Measurements from ENCODE around the gene FRAT1.

Gene FRAT1

DNA sequence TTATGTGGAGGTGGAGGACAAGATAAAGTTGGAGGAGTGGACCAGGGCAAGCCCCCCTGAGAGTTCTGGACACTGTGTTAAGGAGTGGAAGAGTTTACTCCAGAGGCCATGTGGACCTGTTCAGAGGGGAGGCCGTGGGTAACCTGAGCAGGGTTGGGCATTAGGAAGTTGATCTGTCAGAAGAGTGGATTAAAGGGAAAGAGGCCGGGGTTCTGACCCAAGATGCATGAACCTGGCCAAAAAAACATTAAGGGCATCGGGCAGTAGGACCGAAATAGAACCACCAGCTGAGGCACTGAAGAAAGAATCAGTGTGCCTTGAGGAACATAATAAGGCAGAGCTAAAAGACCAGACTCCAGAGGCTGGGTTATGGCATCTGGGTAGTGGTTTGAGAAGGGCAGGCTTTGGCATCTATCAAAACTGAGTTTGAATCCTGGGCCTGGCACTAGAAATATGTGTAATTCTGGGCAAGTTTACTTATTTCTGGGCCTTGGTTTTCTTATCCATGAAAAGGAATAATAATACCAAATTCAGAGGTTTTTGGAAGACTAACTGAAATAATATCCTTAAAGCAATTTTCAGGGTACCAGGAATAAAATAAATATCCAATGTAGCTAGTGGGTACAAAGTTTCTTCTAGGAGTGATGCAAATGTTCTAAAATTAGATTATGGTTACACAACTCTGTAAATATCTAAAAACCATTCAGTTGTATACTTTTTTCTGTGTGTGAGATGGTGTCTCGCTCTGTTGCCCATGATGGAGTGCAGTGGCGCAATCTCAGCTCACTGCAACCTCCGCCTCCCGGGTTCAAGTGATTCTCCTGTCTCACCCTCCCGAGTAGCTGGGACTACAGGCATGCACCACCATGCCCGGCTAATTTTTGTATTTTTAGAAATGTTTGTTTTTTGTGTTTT, 10.9 kb upstream of the FRAT1 start:
- in situ Hi-C loops (cut with MboI; ENCODE audit: low sequenced_read_pairs): no loop called here

DNA sequence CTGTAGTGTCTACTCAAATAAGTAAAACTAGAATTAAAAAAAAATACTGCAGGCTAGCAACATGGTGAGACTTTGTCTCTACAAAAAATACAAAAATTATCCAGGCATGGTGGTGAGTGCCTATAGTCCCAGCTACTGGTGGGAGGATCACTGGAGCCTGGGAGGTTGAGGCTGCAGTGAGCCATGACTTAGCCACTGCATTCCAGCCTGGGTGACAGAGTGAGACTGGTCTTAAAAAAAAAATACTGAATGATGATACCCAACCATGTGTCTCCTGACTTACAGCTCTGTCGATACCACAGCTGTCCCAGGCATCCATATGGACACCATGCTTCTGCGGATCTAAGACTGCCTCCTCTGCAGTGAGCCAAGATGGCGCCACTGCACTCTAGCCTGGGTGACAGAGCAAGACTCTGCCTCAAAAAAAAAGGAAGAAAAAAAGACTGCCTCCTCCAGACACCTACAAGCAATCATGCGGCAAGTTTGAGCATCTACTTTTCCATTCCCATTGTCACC, 7.9 kb upstream of the FRAT1 start:
- in situ Hi-C loops (cut with MboI; ENCODE audit: low sequenced_read_pairs): no loop called here

- in situ Hi-C loops (cut with MboI; ENCODE audit: low sequenced_read_pairs): no loop called here
Observed at GRCh38 chr10:97312897-97313296, 6.2 kb upstream of the FRAT1 start.

- in situ Hi-C loops (cut with MboI; ENCODE audit: low sequenced_read_pairs): no loop called here
Observed at GRCh38 chr10:97314671-97315070, 4.4 kb upstream of the FRAT1 start.

GRCh38 chr10:97319671-97320479, 804 bp downstream of the FRAT1 start:
- in situ Hi-C loops (cut with MboI; ENCODE audit: low sequenced_read_pairs): no loop called here

GRCh38 chr10:97320480-97321031, 1.5 kb downstream of the FRAT1 start:
- in situ Hi-C loops (cut with MboI; ENCODE audit: low sequenced_read_pairs): no loop called here

GRCh38 chr10:97321032-97321803, 2.1 kb downstream of the FRAT1 start:
- in situ Hi-C loops (cut with MboI; ENCODE audit: low sequenced_read_pairs): no loop called here

- in situ Hi-C loops (cut with MboI; ENCODE audit: low sequenced_read_pairs): no loop called here
Observed at GRCh38 chr10:97321804-97322190, 2.7 kb downstream of the FRAT1 start.

- in situ Hi-C loops (cut with MboI; ENCODE audit: low sequenced_read_pairs): no loop called here
Observed at GRCh38 chr10:97323501-97323900, 4.4 kb downstream of the FRAT1 start.

DNA sequence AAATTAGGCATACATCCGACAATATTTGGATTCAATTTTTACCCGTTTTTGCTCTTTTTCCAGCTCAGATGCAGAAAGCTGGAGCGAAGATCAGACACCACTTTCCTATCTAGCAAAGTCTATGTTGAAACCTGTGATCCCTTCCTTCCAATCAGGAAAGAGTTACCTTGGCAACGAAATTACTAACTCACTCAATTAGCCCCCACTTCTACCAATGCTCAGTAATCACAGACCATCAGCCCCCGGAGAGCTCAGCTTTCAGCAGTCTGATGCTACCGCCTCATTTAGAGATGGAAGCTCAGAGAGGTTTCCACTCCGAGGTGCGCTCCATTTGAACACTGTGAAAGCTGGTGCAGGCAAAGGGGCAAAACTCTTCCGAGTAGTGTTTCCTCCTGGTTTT, 6.7 kb downstream of the FRAT1 start:
- in situ Hi-C loops (cut with MboI; ENCODE audit: low sequenced_read_pairs): no loop called here

- in situ Hi-C loops (cut with MboI; ENCODE audit: low sequenced_read_pairs): no loop called here
Observed at GRCh38 chr10:97327348-97328294, 8.6 kb downstream of the FRAT1 start.

DNA sequence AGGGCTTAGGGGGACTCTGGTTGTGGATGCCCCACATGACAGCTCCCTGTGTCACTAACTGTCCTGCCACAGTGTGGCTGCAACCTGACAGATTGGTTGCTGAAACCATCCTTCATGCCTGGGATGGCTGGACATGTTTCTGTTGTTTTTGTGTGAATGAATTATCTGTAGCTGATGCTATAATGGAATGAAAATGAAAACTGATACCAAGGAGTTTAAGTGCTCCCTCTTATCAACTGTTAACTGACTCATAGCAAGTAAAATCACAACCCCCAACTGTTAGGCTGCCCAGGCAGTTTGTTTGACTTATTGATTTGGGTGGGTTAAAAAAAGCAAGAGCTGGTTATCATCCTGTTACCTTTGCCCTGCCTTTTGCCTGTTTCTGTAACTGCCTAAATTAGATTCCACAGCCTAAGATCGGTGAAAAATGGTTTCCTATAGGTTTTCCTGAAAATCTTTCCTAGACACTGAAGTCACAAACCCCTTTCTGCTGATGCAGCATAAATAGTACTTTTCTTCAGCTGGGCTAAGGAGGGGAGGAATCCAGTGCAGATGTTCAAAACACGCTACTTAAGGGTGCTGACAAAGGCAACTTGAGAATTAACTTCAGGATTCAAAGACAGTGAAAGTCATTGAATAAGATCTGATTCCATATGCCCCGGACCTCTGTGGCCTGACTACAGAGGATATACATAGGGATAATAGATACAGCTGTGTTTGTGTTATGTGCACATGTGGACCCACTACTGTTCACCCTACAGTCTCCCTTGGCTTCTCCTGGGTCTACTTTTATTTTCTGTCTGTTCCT, 9.8 kb downstream of the FRAT1 start:
- in situ Hi-C loops (cut with MboI; ENCODE audit: low sequenced_read_pairs): no loop called here

- in situ Hi-C loops (cut with MboI; ENCODE audit: low sequenced_read_pairs): no loop called here
Observed at GRCh38 chr10:97329766-97330165, 10.7 kb downstream of the FRAT1 start.

DNA sequence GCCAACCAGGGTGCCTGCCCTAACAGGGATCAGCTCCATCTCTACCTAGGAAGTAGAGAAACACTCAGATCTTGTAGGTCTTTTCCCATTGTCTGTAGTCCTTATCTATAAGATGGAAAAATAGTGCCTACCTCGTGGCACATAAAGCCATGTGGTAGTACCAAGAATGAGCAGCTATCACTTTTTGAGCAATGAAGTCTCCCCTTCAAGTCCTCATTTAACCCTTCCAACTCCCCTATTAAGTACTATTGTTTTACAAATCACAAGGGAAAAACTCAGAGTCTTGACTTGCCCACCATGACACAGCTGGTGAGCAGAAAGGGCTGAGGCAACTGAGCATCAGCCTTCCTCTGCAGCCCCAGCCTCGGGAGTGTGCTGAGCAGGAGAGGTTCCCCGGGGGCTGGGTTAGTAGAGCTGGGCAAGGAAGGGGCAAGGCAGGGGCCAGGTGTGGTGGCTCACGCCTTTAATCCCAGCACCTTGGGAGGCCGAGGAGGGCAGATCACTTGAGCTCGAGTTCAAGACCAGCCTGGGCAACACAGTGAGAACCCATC, 12.2 kb downstream of the FRAT1 start:
- in situ Hi-C loops (cut with MboI; ENCODE audit: low sequenced_read_pairs): no loop called here

- in situ Hi-C loops (cut with MboI; ENCODE audit: low sequenced_read_pairs): no loop called here
Observed at GRCh38 chr10:97332591-97333350, 13.7 kb downstream of the FRAT1 start.

DNA sequence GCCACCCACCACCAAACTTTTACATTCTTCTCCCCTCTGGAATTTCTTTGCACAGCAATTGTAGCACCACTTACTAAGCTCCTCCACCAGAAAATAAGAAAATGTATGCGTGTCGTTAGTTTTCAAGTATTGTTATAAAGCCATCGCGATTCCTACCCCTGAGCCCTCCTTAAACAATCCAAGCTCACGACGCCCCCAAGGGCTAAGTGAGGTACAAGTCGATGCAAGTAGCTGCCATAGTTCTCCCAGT, 14.2 kb downstream of the FRAT1 start:
- in situ Hi-C loops (cut with MboI; ENCODE audit: low sequenced_read_pairs): no loop called here

DNA sequence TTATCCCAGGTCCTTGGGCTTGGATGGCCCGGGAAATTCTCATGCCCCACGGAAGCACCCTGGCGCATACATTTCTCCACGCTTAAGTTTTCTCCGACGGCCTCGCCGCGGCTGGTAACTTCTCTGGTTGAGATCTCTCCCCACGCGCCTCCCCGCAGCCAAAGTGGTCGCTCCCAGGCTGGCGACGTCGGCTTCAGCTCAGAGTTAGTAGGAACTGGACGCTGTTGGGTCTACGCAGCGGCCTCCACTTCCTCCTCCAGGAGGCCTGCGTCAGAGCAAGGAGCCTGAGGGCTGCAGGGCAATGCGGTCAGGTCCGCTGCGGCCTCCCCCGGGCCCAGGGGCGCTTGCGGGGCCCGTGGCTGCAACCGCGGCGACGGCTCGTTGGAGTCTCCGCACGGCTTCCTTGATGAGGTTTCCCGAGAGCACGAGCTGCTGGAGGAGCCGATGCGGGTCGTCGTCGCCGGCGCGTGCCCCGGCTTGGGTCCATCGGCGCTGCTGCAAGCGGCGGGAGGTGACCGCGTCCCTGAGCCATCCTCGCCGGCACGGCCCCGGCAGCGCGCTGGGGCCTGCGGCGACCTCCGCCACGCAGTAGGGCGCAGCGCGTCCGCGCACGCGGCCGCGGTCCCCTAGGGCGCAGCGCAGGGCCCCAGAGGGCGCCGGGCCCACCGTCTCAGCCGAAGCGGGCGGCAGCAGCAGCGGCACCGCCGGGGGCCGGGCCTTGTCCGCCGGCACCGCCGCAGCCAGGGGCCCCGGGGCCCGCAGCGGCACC, 14.7 kb downstream of the FRAT1 start:
- in situ Hi-C loops (cut with MboI; ENCODE audit: low sequenced_read_pairs): no loop called here
